H9 (cell line): ENCODE measurements around the gene ANKRD44. TPM values are rescaled to one million over a fixed set of nuclear protein-coding genes. Genes with fewer than 3 reads are reported as not detected.

ENCODE experiments used
- DNase-seq: peaks from one replicate; pipeline ENCODE4 v3.0.0-alpha.2; 2017
- H2AFZ ChIP-seq: one replicate; pipeline ENCODE4 v1.6.1; 2013; ENCODE audit warnings: mild to moderate bottlenecking, low read length, control low read depth, moderate library complexity
- H2AK5ac ChIP-seq: 2 replicates; pipeline ENCODE4 v1.6.1; 2013; ENCODE audit warnings: low read length, control low read depth, mixed read lengths; ENCODE audit not compliant: insufficient read length
- H2BK120ac ChIP-seq: one replicate; pipeline ENCODE4 v1.6.1; 2013; ENCODE audit warnings: low read depth, mild to moderate bottlenecking, low read length, control low read depth, inconsistent platforms; ENCODE audit not compliant: poor library complexity, severe bottlenecking
- H2BK12ac ChIP-seq: 2 replicates; pipeline ENCODE4 v1.6.1; 2013; ENCODE audit warnings: low read length, control low read depth, mixed read lengths, low read depth; ENCODE audit not compliant: insufficient read length
- H2BK15ac ChIP-seq: 2 replicates; pipeline ENCODE4 v1.6.1; 2013; ENCODE audit warnings: low read depth, low read length, control low read depth
- H2BK20ac ChIP-seq: one replicate; pipeline ENCODE4 v1.6.1; 2013; ENCODE audit warnings: low read depth, mild to moderate bottlenecking, low read length, control low read depth, inconsistent platforms; ENCODE audit not compliant: poor library complexity, severe bottlenecking
- H2BK5ac ChIP-seq: 2 replicates; pipeline ENCODE4 v1.6.1; 2013; ENCODE audit warnings: low read length, control low read depth, mixed read lengths; ENCODE audit not compliant: insufficient read length
- H3K14ac ChIP-seq: 2 replicates; pipeline ENCODE4 v1.6.1; 2013; ENCODE audit warnings: low read length, control low read depth; ENCODE audit not compliant: insufficient read depth
- H3K18ac ChIP-seq: 2 replicates; pipeline ENCODE4 v1.6.1; 2013; ENCODE audit warnings: low read depth, mild to moderate bottlenecking, mixed read lengths, low read length, control low read depth; ENCODE audit not compliant: insufficient read length
- H3K23ac ChIP-seq: 2 replicates; pipeline ENCODE4 v1.6.1; 2013; ENCODE audit warnings: low read length, control low read depth, mixed read lengths, low read depth; ENCODE audit not compliant: insufficient read length
- H3K23me2 ChIP-seq: 2 replicates; pipeline ENCODE4 v1.6.1; 2013; ENCODE audit warnings: low read depth, mild to moderate bottlenecking, mixed read lengths, low read length, control low read depth; ENCODE audit not compliant: insufficient read length, poor library complexity, severe bottlenecking
- H3K27ac ChIP-seq: 2 replicates; pipeline ENCODE4 v1.5.1; 2013; ENCODE audit warnings: low read length, control low read depth, mixed read lengths, low read depth; ENCODE audit not compliant: insufficient read length
- H3K27me3 ChIP-seq: 2 replicates; pipeline ENCODE4 v1.6.1; 2013; ENCODE audit warnings: low read length, control low read depth, inconsistent platforms; ENCODE audit not compliant: insufficient read depth
- H3K4ac ChIP-seq: 2 replicates; pipeline ENCODE4 v1.6.1; 2013; ENCODE audit warnings: low read depth, mild to moderate bottlenecking, control low read depth, inconsistent platforms, low read length, moderate library complexity
- H3K4me1 ChIP-seq: 2 replicates; pipeline ENCODE4 v1.6.1; 2013; ENCODE audit warnings: low read length, control low read depth, inconsistent platforms; ENCODE audit not compliant: insufficient read depth
- H3K4me2 ChIP-seq: 2 replicates; pipeline ENCODE4 v1.6.1; 2013; ENCODE audit warnings: low read length, control low read depth, mixed read lengths; ENCODE audit not compliant: insufficient read length, insufficient read depth
- H3K56ac ChIP-seq: 2 replicates; pipeline ENCODE4 v1.6.1; 2013; ENCODE audit warnings: low read depth, mild to moderate bottlenecking, mixed read lengths, low read length, control low read depth; ENCODE audit not compliant: insufficient read length
- H3K79me1 ChIP-seq: 2 replicates; pipeline ENCODE4 v1.6.1; 2013; ENCODE audit warnings: low read depth, mild to moderate bottlenecking, moderate library complexity, low read length, control low read depth, inconsistent platforms; ENCODE audit not compliant: insufficient read depth, poor library complexity, severe bottlenecking
- H3K79me2 ChIP-seq: 2 replicates; pipeline ENCODE4 v1.6.1; 2013; ENCODE audit warnings: low read length, control low read depth, inconsistent platforms; ENCODE audit not compliant: insufficient read depth
- H3K9ac ChIP-seq: 2 replicates; pipeline ENCODE4 v1.6.1; 2013; ENCODE audit warnings: low read length, control low read depth, mixed read lengths; ENCODE audit not compliant: insufficient read length; ENCODE audit errors: extremely low read depth
- H3K9me3 ChIP-seq: one replicate; pipeline ENCODE4 v1.6.1; 2013; ENCODE audit warnings: low read depth, low read length, inconsistent platforms; ENCODE audit not compliant: control insufficient read depth
- H3T11ph ChIP-seq: one replicate; pipeline ENCODE4 v1.6.1; 2013; ENCODE audit warnings: mild to moderate bottlenecking, low read length, control low read depth, inconsistent platforms
- H4K20me1 ChIP-seq: one replicate; pipeline ENCODE4 v1.6.1; 2013; ENCODE audit not compliant: control insufficient read depth, insufficient read length, insufficient read depth
- H4K5ac ChIP-seq: 2 replicates; pipeline ENCODE4 v1.6.1; 2013; ENCODE audit warnings: low read depth, mild to moderate bottlenecking, mixed read lengths, low read length, control low read depth; ENCODE audit not compliant: insufficient read length
- H4K8ac ChIP-seq: replicated peaks from 2 replicates; pipeline ENCODE4 v1.6.1; 2013; ENCODE audit warnings: low read length, control low read depth, mixed read lengths, low read depth; ENCODE audit not compliant: insufficient read length
- H4K91ac ChIP-seq: 2 replicates; pipeline ENCODE4 v1.6.1; 2013; ENCODE audit warnings: low read depth, mild to moderate bottlenecking, moderate library complexity, mixed read lengths, low read length, control low read depth; ENCODE audit not compliant: insufficient read length
- H3K27ac Mint-ChIP-seq, 3 experiments: 2 replicates in 2 of 3; 3 replicates in 1 of 3; pipeline ENCODE4 v1.8.0; 2020 to 2021; ENCODE audit warnings: mixed read lengths in 3 of 3, mild to moderate bottlenecking in 1 of 3, moderate library complexity in 1 of 3
- H3K27me3 Mint-ChIP-seq: 2 replicates; pipeline ENCODE4 v1.8.0; 2021; ENCODE audit warnings: low read depth, mild to moderate bottlenecking, moderate library complexity, mixed read lengths
- H3K36me3 Mint-ChIP-seq, 3 experiments: 2 replicates in 2 of 3; 3 replicates in 1 of 3; pipeline ENCODE4 v1.8.0; 2020 to 2021; ENCODE audit warnings: low read depth in 3 of 3, mixed read lengths in 3 of 3; ENCODE audit not compliant: insufficient read depth in 1 of 3
- H3K4me1 Mint-ChIP-seq, 2 experiments: 2 replicates each; pipeline ENCODE4 v1.8.0; 2020; ENCODE audit warnings: mixed read lengths in 2 of 2
- H3K4me3 Mint-ChIP-seq, 2 experiments: 2 replicates in 1 of 2; 3 replicates in 1 of 2; pipeline ENCODE4 v1.8.0; 2020 to 2021; ENCODE audit warnings: mild to moderate bottlenecking in 2 of 2, mixed read lengths in 2 of 2, moderate library complexity in 1 of 2
- H3K9me3 Mint-ChIP-seq, 2 experiments: 2 replicates in 1 of 2; 3 replicates in 1 of 2; pipeline ENCODE4 v1.8.0; 2020; ENCODE audit warnings: mild to moderate bottlenecking in 2 of 2, mixed read lengths in 2 of 2, moderate library complexity in 1 of 2
- WGBS: extraction: QIAGEN DNeasy Blood & Tissue Kit; methylation state at CpG from one replicate; pipeline ENCODE4 v1.1.7; 2013; ENCODE audit warnings: missing lambda C conversion rate, low lambda C conversion rate, mixed read lengths; ENCODE audit not compliant: insufficient read length; ENCODE audit errors: extremely low coverage; 5-methylcytosine and 5-hydroxymethylcytosine counted together
- total RNA-seq: library from RNA; stranded (reverse); gene quantifications from 2 replicates; pipeline ENCODE4 v1.2.1, GENCODE V29; 2021
- TF ChIP-seq, protein P1 (sequence below): fragments of 200-600 bp; sonication (generic); conservative IDR thresholded peaks from 3 replicates; pipeline ENCODE4 v1.8.0; 2021; ENCODE audit warnings: antibody characterized with exemption, mild to moderate bottlenecking

The ANKRD44 gene
- total RNA-seq, 1 experiment from 2014 or later = 1.9 TPM

- no peak for DNase-seq
- H2BK120ac ChIP-seq = no peak overlapping the region
- no peak overlapping the region for H2BK5ac ChIP-seq
- H3K27me3 ChIP-seq = no peaks in the 10 kb centered on the region
- no peaks in the 10 kb centered on the region for H3K23me2 ChIP-seq
- H3K27ac Mint-ChIP-seq = no peak overlapping the region
- no peak overlapping the region for H2AK5ac ChIP-seq
- H3K9me3 Mint-ChIP-seq = no peaks in the 10 kb centered on the region
- no peak overlapping the region for H3K9ac ChIP-seq
- no peak overlapping the region for H3K56ac ChIP-seq
- H2AFZ ChIP-seq = no peak overlapping the region
- no peak overlapping the region for H3K4me2 ChIP-seq
- no peak overlapping the region for H3T11ph ChIP-seq
- no peak overlapping the region for H4K8ac ChIP-seq
- TF ChIP-seq, protein P1, sequence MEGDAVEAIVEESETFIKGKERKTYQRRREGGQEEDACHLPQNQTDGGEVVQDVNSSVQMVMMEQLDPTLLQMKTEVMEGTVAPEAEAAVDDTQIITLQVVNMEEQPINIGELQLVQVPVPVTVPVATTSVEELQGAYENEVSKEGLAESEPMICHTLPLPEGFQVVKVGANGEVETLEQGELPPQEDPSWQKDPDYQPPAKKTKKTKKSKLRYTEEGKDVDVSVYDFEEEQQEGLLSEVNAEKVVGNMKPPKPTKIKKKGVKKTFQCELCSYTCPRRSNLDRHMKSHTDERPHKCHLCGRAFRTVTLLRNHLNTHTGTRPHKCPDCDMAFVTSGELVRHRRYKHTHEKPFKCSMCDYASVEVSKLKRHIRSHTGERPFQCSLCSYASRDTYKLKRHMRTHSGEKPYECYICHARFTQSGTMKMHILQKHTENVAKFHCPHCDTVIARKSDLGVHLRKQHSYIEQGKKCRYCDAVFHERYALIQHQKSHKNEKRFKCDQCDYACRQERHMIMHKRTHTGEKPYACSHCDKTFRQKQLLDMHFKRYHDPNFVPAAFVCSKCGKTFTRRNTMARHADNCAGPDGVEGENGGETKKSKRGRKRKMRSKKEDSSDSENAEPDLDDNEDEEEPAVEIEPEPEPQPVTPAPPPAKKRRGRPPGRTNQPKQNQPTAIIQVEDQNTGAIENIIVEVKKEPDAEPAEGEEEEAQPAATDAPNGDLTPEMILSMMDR = no peak
- no peaks in the 10 kb centered on the region for H3K79me1 ChIP-seq
- H3K36me3 Mint-ChIP-seq = no peaks in the 10 kb centered on the region
- no CpG with 5 or more reads among the region's 2 CpGs for WGBS
- H3K4ac ChIP-seq = no peak overlapping the region
- H4K20me1 ChIP-seq = no peaks in the 10 kb centered on the region
- no peak overlapping the region for H2BK12ac ChIP-seq
- no peak overlapping the region for H3K4me3 Mint-ChIP-seq
- no peaks in the 10 kb centered on the region for H3K9me3 ChIP-seq
- no peak overlapping the region for H4K5ac ChIP-seq
- H3K14ac ChIP-seq = no peak overlapping the region
- no peak overlapping the region for H3K27ac ChIP-seq
- H2BK20ac ChIP-seq = no peak overlapping the region
- no peak overlapping the region for H2BK15ac ChIP-seq
- H3K4me1 ChIP-seq = no peaks in the 10 kb centered on the region; the same call in 1 of the 2 replicates
- no peak overlapping the region for H3K23ac ChIP-seq
- H4K91ac ChIP-seq = no peak overlapping the region
- no peaks in the 10 kb centered on the region for H3K27me3 Mint-ChIP-seq
- no peaks in the 10 kb centered on the region; the same call in 1 of the 2 replicates for H3K79me2 ChIP-seq
- H3K4me1 Mint-ChIP-seq = peaks cover 11 to 18% of the 10 kb centered on the region in 2 experiments
- no peak overlapping the region for H3K18ac ChIP-seq
Observed at GRCh38 chr2:197013098-197013497, 297.5 kb downstream of the ANKRD44 start.
